ENCODE measurements around the gene KTN1. TPM values are rescaled to one million over a fixed set of nuclear protein-coding genes. Genes with fewer than 3 reads are reported as not detected.

The KTN1 gene
- total RNA-seq, 1 donor from 2014 or later: 193 TPM

DNA sequence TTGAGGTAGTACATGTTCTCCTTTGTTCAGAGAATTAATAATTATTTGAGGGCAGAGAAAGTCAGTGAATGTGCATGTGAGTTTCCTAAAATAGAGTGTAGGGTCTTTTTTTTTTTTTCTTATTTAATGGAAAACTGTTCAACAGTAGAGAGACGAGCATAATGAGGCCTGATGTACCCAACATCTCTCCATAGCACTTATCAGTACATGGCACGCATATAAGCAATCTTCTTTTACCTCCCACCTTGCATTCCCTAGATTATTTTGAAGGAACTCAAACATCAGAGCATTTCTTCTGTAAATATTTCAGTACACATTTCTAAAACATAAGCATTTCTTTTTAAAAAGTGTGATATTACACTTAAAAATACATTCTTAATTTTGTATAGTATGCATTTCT is 87.8 kb downstream of the KTN1 start:
- Mint-ChIP-seq H3K4me3 (ENCODE audit: unreplicated experiment) (no peak overlapping the region), H3K27me3 (ENCODE audit: low read depth, unreplicated experiment) (no peaks in the 10 kb centered on the region), H3K27ac (ENCODE audit: unreplicated experiment) (no peak overlapping the region), H3K4me1 (ENCODE audit: low read depth, unreplicated experiment) (peaks cover 1% of the 10 kb centered on the region), H3K36me3 (ENCODE audit: low read depth, unreplicated experiment) (peaks cover 11% of the 10 kb centered on the region), H3K9me3 (ENCODE audit: unreplicated experiment) (no peaks in the 10 kb centered on the region)
- Histone ChIP-seq H3K4me2 (ENCODE audit: low read length) (no peak overlapping the region), H3K27ac (ENCODE audit: low read depth, low read length) (no peak overlapping the region), H3K27me3 (ENCODE audit: insufficient read depth, low read length) (no peaks in the 10 kb centered on the region), H3K9ac (ENCODE audit: low read length) (no peak overlapping the region), H3K79me2 (ENCODE audit: insufficient read depth, low read length) (no peaks in the 10 kb centered on the region), H3K9me3 (ENCODE audit: insufficient read depth, low read depth, low read length) (no peaks in the 10 kb centered on the region), H4K20me1 (ENCODE audit: insufficient read depth, low read length) (peaks cover 7% of the 10 kb centered on the region), H3K36me3 (ENCODE audit: insufficient read depth, low read length) (peaks cover 29% of the 10 kb centered on the region), H2AFZ (ENCODE audit: low read depth, low read length) (no peak overlapping the region), H3K4me1 (ENCODE audit: insufficient read depth, low read length) (no peaks in the 10 kb centered on the region), H3K4me3 (ENCODE audit: insufficient read depth, low read depth, low read length) (no peak overlapping the region)
- DNase-seq (ENCODE audit: low read depth): no peak
- no peak for FAIRE-seq
- TF ChIP-seq CTCF (IDR thresholded peaks at IDR 0.05; ENCODE audit: insufficient read depth, low read depth, low read length) (no peak), EZH2 (IDR thresholded peaks at IDR 0.05; ENCODE audit: insufficient read depth, low read length) (no peak)

DNA sequence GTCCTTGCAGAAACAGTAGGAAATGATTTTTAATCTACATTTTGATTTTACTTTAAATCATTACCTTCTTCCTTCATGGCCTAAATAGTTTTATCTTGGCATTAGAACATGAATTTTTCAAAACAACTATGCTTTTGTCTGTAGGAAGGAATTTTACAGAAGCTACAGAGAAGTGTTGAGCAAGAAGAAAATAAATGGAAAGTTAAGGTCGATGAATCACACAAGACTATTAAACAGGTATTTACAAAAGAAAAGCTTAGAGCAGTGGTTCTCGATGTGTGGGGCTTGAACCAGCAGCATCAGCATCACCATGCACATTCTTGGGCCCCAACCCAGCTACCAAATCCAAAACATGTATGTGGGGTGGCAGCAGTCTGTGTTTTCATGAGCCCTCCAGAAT is 91.6 kb downstream of the KTN1 start:
- Histone ChIP-seq H3K27me3 (ENCODE audit: insufficient read depth, low read length) (no peaks in the 10 kb centered on the region), H3K4me3 (ENCODE audit: insufficient read depth, low read depth, low read length) (no peak overlapping the region), H3K27ac (ENCODE audit: low read depth, low read length) (no peak overlapping the region), H4K20me1 (ENCODE audit: insufficient read depth, low read length) (peaks cover 3% of the 10 kb centered on the region), H3K4me2 (ENCODE audit: low read length) (no peak overlapping the region), H3K9me3 (ENCODE audit: insufficient read depth, low read depth, low read length) (no peaks in the 10 kb centered on the region), H3K9ac (ENCODE audit: low read length) (no peak overlapping the region), H3K4me1 (ENCODE audit: insufficient read depth, low read length) (no peaks in the 10 kb centered on the region), H3K79me2 (ENCODE audit: insufficient read depth, low read length) (no peaks in the 10 kb centered on the region), H3K36me3 (ENCODE audit: insufficient read depth, low read length) (peaks cover 41% of the 10 kb centered on the region), H2AFZ (ENCODE audit: low read depth, low read length) (no peak overlapping the region)
- no peaks in the 10 kb centered on the region for H3K9me3 Mint-ChIP-seq (ENCODE audit: unreplicated experiment)
- peak; percentile 47 for DNase-seq (ENCODE audit: low read depth)
- no peak overlapping the region for H3K4me3 Mint-ChIP-seq (ENCODE audit: unreplicated experiment)
- FAIRE-seq: no peak
- H3K4me1 Mint-ChIP-seq (ENCODE audit: low read depth, unreplicated experiment): peaks cover 9% of the 10 kb centered on the region
- no peaks in the 10 kb centered on the region for H3K27me3 Mint-ChIP-seq (ENCODE audit: low read depth, unreplicated experiment)
- H3K36me3 Mint-ChIP-seq (ENCODE audit: low read depth, unreplicated experiment): peaks cover 9% of the 10 kb centered on the region
- H3K27ac Mint-ChIP-seq (ENCODE audit: unreplicated experiment): no peak overlapping the region
- no peak for TF ChIP-seq EZH2 (IDR thresholded peaks at IDR 0.05; ENCODE audit: insufficient read depth, low read length)
- TF ChIP-seq CTCF (IDR thresholded peaks at IDR 0.05; ENCODE audit: insufficient read depth, low read depth, low read length): no peak

DNA sequence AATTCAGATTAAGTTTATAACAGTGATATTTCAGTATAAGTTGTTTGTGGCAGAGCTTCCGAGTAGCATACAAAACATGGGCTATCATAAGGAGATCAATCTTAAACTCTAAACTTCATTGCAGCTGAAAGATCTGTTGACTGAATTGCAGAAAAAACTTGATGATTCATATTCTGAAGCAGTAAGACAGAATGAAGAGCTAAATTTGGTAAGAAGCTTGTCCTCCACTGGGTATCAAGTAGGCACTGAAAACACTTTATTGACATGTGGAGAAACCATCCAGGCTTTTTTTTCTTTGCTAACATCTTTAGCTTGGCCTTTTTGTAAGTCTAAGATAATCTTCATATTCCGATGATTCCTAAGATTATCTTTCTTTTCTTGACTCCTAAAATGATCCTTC is 93.0 kb downstream of the KTN1 start:
- H3K9ac ChIP-seq (ENCODE audit: low read length): no peak overlapping the region
- no peaks in the 10 kb centered on the region for H3K9me3 Mint-ChIP-seq (ENCODE audit: unreplicated experiment)
- FAIRE-seq (no peak), DNase-seq (ENCODE audit: low read depth) (no peak)
- peaks cover 9% of the 10 kb centered on the region for H3K4me1 Mint-ChIP-seq (ENCODE audit: low read depth, unreplicated experiment)
- no peak overlapping the region for H3K27ac ChIP-seq (ENCODE audit: low read depth, low read length)
- peaks cover 43% of the 10 kb centered on the region for H3K36me3 ChIP-seq (ENCODE audit: insufficient read depth, low read length)
- H3K36me3 Mint-ChIP-seq (ENCODE audit: low read depth, unreplicated experiment): peaks cover 9% of the 10 kb centered on the region
- H4K20me1 ChIP-seq (ENCODE audit: insufficient read depth, low read length): peaks cover 3% of the 10 kb centered on the region
- H3K27me3 ChIP-seq (ENCODE audit: insufficient read depth, low read length): no peaks in the 10 kb centered on the region
- H2AFZ ChIP-seq (ENCODE audit: low read depth, low read length): no peak overlapping the region
- H3K9me3 ChIP-seq (ENCODE audit: insufficient read depth, low read depth, low read length): no peaks in the 10 kb centered on the region
- TF ChIP-seq CTCF (IDR thresholded peaks at IDR 0.05; ENCODE audit: insufficient read depth, low read depth, low read length) (no peak), EZH2 (IDR thresholded peaks at IDR 0.05; ENCODE audit: insufficient read depth, low read length) (no peak)
- no peaks in the 10 kb centered on the region for H3K4me1 ChIP-seq (ENCODE audit: insufficient read depth, low read length)
- no peak overlapping the region for H3K4me3 Mint-ChIP-seq (ENCODE audit: unreplicated experiment)
- H3K27me3 Mint-ChIP-seq (ENCODE audit: low read depth, unreplicated experiment): no peaks in the 10 kb centered on the region
- no peak overlapping the region for H3K4me3 ChIP-seq (ENCODE audit: insufficient read depth, low read depth, low read length)
- H3K79me2 ChIP-seq (ENCODE audit: insufficient read depth, low read length): no peaks in the 10 kb centered on the region
- no peak overlapping the region for H3K27ac Mint-ChIP-seq (ENCODE audit: unreplicated experiment)
- no peak overlapping the region for H3K4me2 ChIP-seq (ENCODE audit: low read length)
